ENCODE data around the gene ATXN7L3B.

The ATXN7L3B gene

GRCh38 chr12:74559728-74560127, 22.1 kb downstream of the ATXN7L3B start:
- TF ChIP-seq POLR2AphosphoS5 (IDR thresholded peaks at IDR 0.05; ENCODE audit: low read depth, low read length) (no peak), POLR2A (IDR thresholded peaks at IDR 0.05; ENCODE audit: low read depth, low read length) (no peak), TAF1 (IDR thresholded peaks at IDR 0.05; ENCODE audit: borderline replicate concordance, low read depth, low read length) (no peak)
- DNase-seq (ENCODE audit: insufficient read length) (no peak), FAIRE-seq (no peak)

GRCh38 chr12:74563927-74564326, 26.3 kb downstream of the ATXN7L3B start:
- TF ChIP-seq TAF1 (IDR thresholded peaks at IDR 0.05; ENCODE audit: borderline replicate concordance, low read depth, low read length) (no peak), POLR2AphosphoS5 (IDR thresholded peaks at IDR 0.05; ENCODE audit: low read depth, low read length) (no peak), POLR2A (IDR thresholded peaks at IDR 0.05; ENCODE audit: low read depth, low read length) (no peak)
- DNase-seq (ENCODE audit: insufficient read length) (no peak), FAIRE-seq (no peak)

GRCh38 chr12:74578486-74578885, 40.9 kb downstream of the ATXN7L3B start:
- FAIRE-seq = no peak
- no peak for TF ChIP-seq TAF1 (IDR thresholded peaks at IDR 0.05; ENCODE audit: borderline replicate concordance, low read depth, low read length)
- no peak for TF ChIP-seq POLR2AphosphoS5 (IDR thresholded peaks at IDR 0.05; ENCODE audit: low read depth, low read length)

DNA sequence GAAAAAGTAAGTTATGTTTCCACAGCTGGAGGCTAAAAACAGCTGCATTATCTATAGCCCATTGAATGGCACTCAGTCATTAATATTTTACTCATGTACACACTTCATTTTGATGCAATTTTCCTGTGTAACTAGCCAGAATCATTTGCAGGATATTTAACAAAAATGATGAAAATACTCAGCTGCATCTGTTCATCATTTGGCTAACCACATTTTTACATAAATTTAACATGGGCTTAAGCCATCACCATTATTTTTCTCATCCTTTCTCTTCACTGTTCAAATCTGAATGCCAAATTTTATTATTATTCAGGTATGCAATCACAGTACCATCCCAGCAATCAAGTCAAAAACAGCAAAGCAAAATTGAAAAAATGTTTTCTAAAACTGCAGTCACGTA, 41.8 kb downstream of the ATXN7L3B start:
- DNase-seq (ENCODE audit: insufficient read length) = no peak
- TF ChIP-seq POLR2A (IDR thresholded peaks at IDR 0.05; ENCODE audit: low read depth, low read length) = no peak
- TF ChIP-seq TAF1 (IDR thresholded peaks at IDR 0.05; ENCODE audit: borderline replicate concordance, low read depth, low read length) = no peak
- TF ChIP-seq POLR2AphosphoS5 (IDR thresholded peaks at IDR 0.05; ENCODE audit: low read depth, low read length) = no peak
- no peak for FAIRE-seq

More at GRCh38 chr12:74578486-74578885, 40.9 kb downstream of the ATXN7L3B start:
- no peak for DNase-seq (ENCODE audit: insufficient read length)

DNA sequence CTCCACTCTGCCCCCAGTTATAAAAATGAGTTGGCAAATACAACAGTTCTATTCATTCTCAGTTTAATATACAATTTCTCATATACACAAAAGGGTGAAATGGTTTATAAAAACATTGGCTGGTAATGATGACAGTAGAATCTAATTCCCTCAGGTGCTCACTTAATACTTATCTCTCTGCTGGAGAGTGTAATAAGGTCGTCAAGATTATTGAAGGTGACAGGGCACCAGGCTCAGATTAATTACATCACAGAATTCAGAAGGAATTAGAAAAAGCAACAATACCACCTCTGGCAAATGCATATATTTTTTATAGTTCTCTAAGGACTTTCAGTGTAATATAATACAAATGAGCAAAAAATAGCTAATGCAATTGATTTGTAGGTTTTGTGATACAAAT, 42.3 kb downstream of the ATXN7L3B start:
- DNase-seq (ENCODE audit: insufficient read length) (no peak), FAIRE-seq (no peak)
- no peak for TF ChIP-seq POLR2AphosphoS5 (IDR thresholded peaks at IDR 0.05; ENCODE audit: low read depth, low read length)
- TF ChIP-seq POLR2A (IDR thresholded peaks at IDR 0.05; ENCODE audit: low read depth, low read length) = no peak
- no peak for TF ChIP-seq TAF1 (IDR thresholded peaks at IDR 0.05; ENCODE audit: borderline replicate concordance, low read depth, low read length)

GRCh38 chr12:74581439-74581838, 43.8 kb downstream of the ATXN7L3B start:
- DNase-seq (ENCODE audit: insufficient read length) = no peak
- TF ChIP-seq POLR2A (IDR thresholded peaks at IDR 0.05; ENCODE audit: low read depth, low read length) (no peak), TAF1 (IDR thresholded peaks at IDR 0.05; ENCODE audit: borderline replicate concordance, low read depth, low read length) (no peak), POLR2AphosphoS5 (IDR thresholded peaks at IDR 0.05; ENCODE audit: low read depth, low read length) (no peak)
- FAIRE-seq = no peak

DNA sequence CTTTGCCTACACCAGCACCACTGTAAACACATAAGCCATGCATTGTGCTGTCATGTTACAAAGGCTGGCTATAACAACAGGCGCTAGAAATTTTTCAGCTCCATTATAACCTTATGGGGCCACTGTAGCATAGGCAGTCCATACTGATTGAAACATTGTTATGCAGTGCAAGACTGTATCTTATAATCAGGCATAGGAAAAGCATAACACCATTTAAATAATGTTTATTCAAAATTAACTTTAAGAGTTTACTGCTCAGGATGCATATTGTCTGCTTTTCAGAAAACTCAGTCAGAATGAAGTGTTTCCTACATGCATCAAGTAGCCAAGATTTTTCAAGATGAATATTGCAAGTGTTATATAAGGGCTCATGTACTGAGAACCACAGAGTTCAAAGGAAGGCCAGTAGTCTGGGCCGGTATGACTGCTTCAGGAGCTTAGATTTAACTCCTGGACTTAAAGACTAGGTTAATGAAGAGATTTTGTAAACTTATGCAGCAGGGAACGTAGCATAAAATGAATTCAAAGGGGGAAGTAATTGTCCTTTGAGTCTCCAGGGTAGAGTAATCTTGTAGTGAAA, 46.9 kb downstream of the ATXN7L3B start:
- DNase-seq (ENCODE audit: insufficient read length) (no peak), FAIRE-seq (no peak)
- TF ChIP-seq TAF1 (IDR thresholded peaks at IDR 0.05; ENCODE audit: borderline replicate concordance, low read depth, low read length) = no peak
- TF ChIP-seq POLR2A (IDR thresholded peaks at IDR 0.05; ENCODE audit: low read depth, low read length) = no peak
- no peak for TF ChIP-seq POLR2AphosphoS5 (IDR thresholded peaks at IDR 0.05; ENCODE audit: low read depth, low read length)

GRCh38 chr12:74586251-74586650, 48.6 kb downstream of the ATXN7L3B start:
- TF ChIP-seq POLR2AphosphoS5 (IDR thresholded peaks at IDR 0.05; ENCODE audit: low read depth, low read length) (no peak), TAF1 (IDR thresholded peaks at IDR 0.05; ENCODE audit: borderline replicate concordance, low read depth, low read length) (no peak), POLR2A (IDR thresholded peaks at IDR 0.05; ENCODE audit: low read depth, low read length) (no peak)
- DNase-seq (ENCODE audit: insufficient read length) = no peak
- FAIRE-seq = no peak

Measured in GM12892 (cell line).